Fibroblast of lung (primary cell): ENCODE results near the gene EXOC6B. TPM values are rescaled to one million over a fixed set of nuclear protein-coding genes. Genes with fewer than 3 reads are reported as not detected.
A peak's percentile ranks its signal among the peaks of the same experiment; 100 is the strongest.

Experiments
- DNase-seq, 2 donors: peaks; one replicate each; pipeline versions ENCODE4 v3.0.0 to v3.0.0-alpha.2; 2010; ENCODE audit warnings: low read depth in 2 of 2
- H2AFZ ChIP-seq: 2 replicates; pipeline ENCODE4 v1.5.1; 2012; ENCODE audit warnings: low read length, control low read depth, inconsistent platforms
- H3K27ac ChIP-seq: 2 replicates; pipeline ENCODE4 v1.5.1; 2011; ENCODE audit warnings: low read length, control low read depth; ENCODE audit not compliant: insufficient read depth
- H3K27me3 ChIP-seq: 2 replicates; pipeline ENCODE4 v1.5.1; 2011; ENCODE audit warnings: mild to moderate bottlenecking, low read length; ENCODE audit not compliant: control insufficient read depth, insufficient read depth
- H3K36me3 ChIP-seq: 2 replicates; pipeline ENCODE4 v1.5.1; 2011; ENCODE audit warnings: low read length; ENCODE audit not compliant: control insufficient read depth, insufficient read depth
- H3K4me1 ChIP-seq: 2 replicates; pipeline ENCODE4 v1.5.1; 2011; ENCODE audit warnings: low read length; ENCODE audit not compliant: control insufficient read depth, insufficient read depth; ENCODE audit errors: extremely low read depth
- H3K4me2 ChIP-seq: 2 replicates; pipeline ENCODE4 v1.5.1; 2011; ENCODE audit warnings: low read length, control low read depth; ENCODE audit not compliant: insufficient read depth; ENCODE audit errors: extremely low read depth
- H3K4me3 ChIP-seq, 4 experiments: fragments of 200-600 bp in 1 of 4; sonication (generic) in 1 of 4; replicated peaks in 1 of 4; 2 replicates each; pipeline ENCODE4 v1.5.1; 2011 to 2016; ENCODE audit warnings: low read length in 4 of 4, low read depth in 3 of 4, mild to moderate bottlenecking in 3 of 4, control low read depth in 2 of 4, inconsistent platforms in 1 of 4, mixed read lengths in 1 of 4; ENCODE audit not compliant: insufficient read depth in 1 of 4; ENCODE audit errors: control extremely low read depth in 1 of 4
- H3K79me2 ChIP-seq: 2 replicates; pipeline ENCODE4 v1.5.1; 2012; ENCODE audit warnings: mild to moderate bottlenecking, low read length, inconsistent platforms; ENCODE audit not compliant: control insufficient read depth, insufficient read depth
- H3K9ac ChIP-seq: 2 replicates; pipeline ENCODE4 v1.5.1; 2011; ENCODE audit warnings: mild to moderate bottlenecking, low read length, control low read depth; ENCODE audit not compliant: insufficient read depth
- H3K9me3 ChIP-seq: 2 replicates; pipeline ENCODE4 v1.5.1; 2012; ENCODE audit warnings: low read depth, low read length; ENCODE audit not compliant: control insufficient read depth, insufficient read depth
- H4K20me1 ChIP-seq: 2 replicates; pipeline ENCODE4 v1.5.1; 2011; ENCODE audit warnings: low read length; ENCODE audit not compliant: control insufficient read depth, insufficient read depth; ENCODE audit errors: extremely low read depth
- CTCF ChIP-seq, 2 donors: IDR thresholded peaks in 1 of 2; conservative IDR thresholded peaks in 1 of 2; 1 replicate in 1 of 2; 2 replicates in 1 of 2; pipeline ENCODE4 v1.5.1; 2011 to 2012; ENCODE audit warnings: low read length in 2 of 2, control low read depth in 1 of 2, inconsistent platforms in 1 of 2, low read depth in 1 of 2, mild to moderate bottlenecking in 1 of 2
- EZH2 ChIP-seq: IDR thresholded peaks from 2 replicates; pipeline ENCODE4 v1.5.1; 2012; ENCODE audit warnings: low read length, control low read depth, mild to moderate bottlenecking; ENCODE audit errors: missing control alignments
- polyA plus RNA-seq, 2 donors: library from polyadenylated mRNA; depleted of rRNA in 1 of 2; stranded (reverse) in 1 of 2; unstranded in 1 of 2; fragments of >200 nt; gene quantifications; 2 replicates each; pipeline ENCODE4 v1.2.1, GENCODE V29; 2011 to 2012; ENCODE audit warnings: missing spikeins in 1 of 2
- total RNA-seq: library from RNA; depleted of rRNA; stranded (reverse); fragments of >200 nt; gene quantifications from 2 replicates; pipeline ENCODE4 v1.2.1, GENCODE V29; 2014

Gene EXOC6B
- total and polyA plus RNA-seq, 2 donors (not counting 1 experiment from before 2014, with no cell fraction given): 26.3 to 36.5 TPM

DNA sequence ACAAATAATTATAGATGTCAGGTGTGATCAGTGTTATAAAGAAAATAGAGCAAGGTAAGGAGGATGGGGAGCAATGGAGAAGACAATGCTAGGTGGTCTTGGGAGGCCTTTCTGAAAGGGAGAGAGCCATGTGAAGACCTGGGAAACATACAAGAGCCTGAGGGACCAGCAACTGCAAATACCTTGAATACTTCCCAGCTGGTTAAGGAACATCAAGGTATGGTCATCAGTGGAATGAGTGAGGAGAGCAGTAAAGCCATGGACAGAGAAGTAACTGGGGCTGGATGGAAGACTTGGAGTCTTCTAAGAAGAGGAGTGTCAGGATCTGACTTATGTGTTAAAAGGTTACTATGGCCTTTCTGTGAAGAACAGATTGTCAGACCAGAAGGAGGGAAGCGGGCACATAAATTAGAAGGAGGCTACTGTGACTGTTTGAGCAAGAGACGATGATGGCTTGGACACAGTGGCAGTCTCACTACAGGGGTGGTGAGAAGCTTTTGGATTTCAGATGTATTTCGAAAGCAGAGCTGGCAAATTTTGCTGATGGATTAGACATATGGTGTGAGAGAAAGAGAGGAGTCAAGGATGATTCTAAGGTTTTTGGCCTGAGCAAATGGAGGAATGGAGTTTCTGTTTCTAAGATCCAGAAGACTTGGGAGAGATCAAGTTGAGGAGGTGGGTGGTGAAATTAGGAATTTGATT lies 22.8 kb upstream of the EXOC6B start:
- no peak overlapping the region for H3K27ac ChIP-seq
- no peaks in the 10 kb centered on the region for H3K79me2 ChIP-seq
- H3K27me3 ChIP-seq: peaks cover 13% of the 10 kb centered on the region
- TF ChIP-seq EZH2 (no peak), CTCF (conservative IDR thresholded peaks at IDR 0.05 in 1 of 2, IDR thresholded peaks at IDR 0.05 in 1 of 2; ENCODE audit: low read depth in 1 of 2, low read length in 2 of 2) (no peak)
- no peaks in the 10 kb centered on the region for H3K36me3 ChIP-seq
- no peak overlapping the region for H3K9ac ChIP-seq
- no peak for DNase-seq
- H3K4me1 ChIP-seq: no peaks in the 10 kb centered on the region
- H2AFZ ChIP-seq: no peak overlapping the region
- H3K4me2 ChIP-seq: no peak overlapping the region
- no peaks in the 10 kb centered on the region for H3K9me3 ChIP-seq
- H4K20me1 ChIP-seq: no peaks in the 10 kb centered on the region
- no peak overlapping the region for H3K4me3 ChIP-seq

DNA sequence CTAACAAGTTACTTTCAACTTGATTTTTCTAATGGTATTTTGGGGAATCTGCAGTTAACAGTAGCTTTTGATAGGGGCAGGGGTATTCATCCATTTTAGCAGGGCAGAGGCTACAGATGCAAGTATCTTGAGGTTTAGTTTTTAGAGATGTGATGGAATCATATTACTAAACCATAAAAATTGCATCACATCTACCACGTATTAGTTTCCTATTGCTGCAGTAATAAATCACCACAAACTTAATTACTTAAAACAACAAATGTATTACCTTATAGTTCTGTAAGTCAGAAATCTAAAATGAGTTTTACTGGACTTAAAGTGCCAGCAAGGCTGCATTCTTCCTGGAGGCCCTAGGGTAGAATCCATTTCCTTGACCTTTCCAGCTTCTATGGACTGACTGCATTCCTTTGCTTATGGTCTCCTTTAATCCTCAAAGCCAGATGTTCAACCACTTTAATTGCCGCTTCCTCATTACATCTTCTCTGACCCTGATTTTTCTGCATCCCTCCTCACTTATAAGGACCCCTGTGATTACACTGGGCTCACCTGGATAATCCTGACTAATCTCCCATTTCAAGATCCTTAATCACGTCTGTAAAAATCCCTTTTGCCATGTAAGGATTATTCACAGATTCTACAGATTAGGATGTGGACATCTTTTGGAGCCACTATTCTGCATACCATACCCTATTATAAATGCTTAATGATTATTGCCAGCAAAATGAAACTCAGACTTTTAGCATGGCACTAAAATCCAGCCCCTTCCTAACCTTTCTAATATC lies 21.9 kb upstream of the EXOC6B start:
- Histone ChIP-seq H3K4me2 (no peak overlapping the region), H3K4me3 (no peak overlapping the region), H3K27me3 (peaks cover 13% of the 10 kb centered on the region), H3K36me3 (no peaks in the 10 kb centered on the region), H3K4me1 (no peaks in the 10 kb centered on the region), H3K79me2 (no peaks in the 10 kb centered on the region), H3K9ac (no peak overlapping the region), H3K27ac (no peak overlapping the region), H3K9me3 (no peaks in the 10 kb centered on the region), H4K20me1 (no peaks in the 10 kb centered on the region), H2AFZ (no peak overlapping the region)
- DNase-seq: no peak
- TF ChIP-seq EZH2: no peak
- no peak for TF ChIP-seq CTCF (conservative IDR thresholded peaks at IDR 0.05 in 1 of 2, IDR thresholded peaks at IDR 0.05 in 1 of 2; ENCODE audit: low read depth in 1 of 2, low read length in 2 of 2)

DNA sequence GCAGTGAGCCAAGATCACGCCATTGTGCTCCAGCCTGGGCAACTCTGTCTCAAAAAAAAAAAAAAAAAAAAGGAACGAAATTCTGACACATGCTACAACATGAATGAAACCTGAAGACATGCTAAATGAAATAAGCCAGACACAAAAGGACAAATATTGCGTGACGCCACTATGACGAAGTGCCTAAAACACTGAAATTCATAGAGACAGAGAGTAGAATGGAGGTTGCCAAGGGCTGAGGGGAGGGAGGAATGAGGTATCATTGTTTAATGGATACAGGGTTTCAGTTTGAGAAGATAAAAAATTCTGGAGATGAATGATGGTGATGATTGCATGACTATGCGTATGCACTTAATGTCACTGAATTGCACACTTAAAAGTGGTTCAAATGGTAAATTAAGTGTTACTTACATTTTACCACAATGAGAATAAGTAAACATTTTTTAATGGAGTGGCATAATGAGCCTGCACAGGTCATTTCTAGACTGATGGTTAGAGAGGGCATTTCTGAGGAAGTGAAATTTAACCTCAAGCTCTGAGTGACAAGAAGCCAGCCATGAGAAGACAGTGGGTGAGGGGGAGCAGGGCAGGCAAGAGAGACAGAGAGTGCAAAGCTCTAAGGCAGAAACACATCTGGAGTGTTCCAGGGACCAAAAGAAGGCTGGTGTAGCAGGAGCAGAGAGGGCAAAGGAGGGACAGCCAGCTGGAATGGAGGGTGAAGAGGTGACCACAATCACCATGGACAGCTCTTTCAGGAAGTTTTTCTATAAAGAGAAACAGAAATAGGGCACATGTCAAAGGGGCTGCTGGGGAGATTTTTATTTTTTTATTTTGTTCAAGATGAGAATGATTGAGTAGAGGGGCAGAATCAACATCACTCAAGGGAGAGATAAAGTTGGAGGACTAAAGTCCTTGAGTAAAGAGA lies 20.6 kb upstream of the EXOC6B start:
- Histone ChIP-seq H3K27ac (no peak overlapping the region), H3K79me2 (no peaks in the 10 kb centered on the region), H2AFZ (no peak overlapping the region), H3K9ac (no peak overlapping the region), H3K4me3 (no peak overlapping the region), H3K9me3 (no peaks in the 10 kb centered on the region), H3K27me3 (peaks cover 15% of the 10 kb centered on the region), H3K36me3 (no peaks in the 10 kb centered on the region), H3K4me1 (no peaks in the 10 kb centered on the region), H4K20me1 (no peaks in the 10 kb centered on the region), H3K4me2 (no peak overlapping the region)
- TF ChIP-seq EZH2: peak; percentile 27
- no peak for TF ChIP-seq CTCF (conservative IDR thresholded peaks at IDR 0.05 in 1 of 2, IDR thresholded peaks at IDR 0.05 in 1 of 2; ENCODE audit: low read depth in 1 of 2, low read length in 2 of 2)
- no peak for DNase-seq
